GM19023 (cell line): Measurements from ENCODE around the gene MTM1.

ENCODE experiments used
- ATAC-seq: cut with Tn5 transposase; IDR thresholded peaks from one replicate; pipeline ENCODE4 v1.9.1; 2021; ENCODE audit warnings: mild to moderate bottlenecking, moderate library complexity; ENCODE audit not compliant: unreplicated experiment

The MTM1 gene

DNA sequence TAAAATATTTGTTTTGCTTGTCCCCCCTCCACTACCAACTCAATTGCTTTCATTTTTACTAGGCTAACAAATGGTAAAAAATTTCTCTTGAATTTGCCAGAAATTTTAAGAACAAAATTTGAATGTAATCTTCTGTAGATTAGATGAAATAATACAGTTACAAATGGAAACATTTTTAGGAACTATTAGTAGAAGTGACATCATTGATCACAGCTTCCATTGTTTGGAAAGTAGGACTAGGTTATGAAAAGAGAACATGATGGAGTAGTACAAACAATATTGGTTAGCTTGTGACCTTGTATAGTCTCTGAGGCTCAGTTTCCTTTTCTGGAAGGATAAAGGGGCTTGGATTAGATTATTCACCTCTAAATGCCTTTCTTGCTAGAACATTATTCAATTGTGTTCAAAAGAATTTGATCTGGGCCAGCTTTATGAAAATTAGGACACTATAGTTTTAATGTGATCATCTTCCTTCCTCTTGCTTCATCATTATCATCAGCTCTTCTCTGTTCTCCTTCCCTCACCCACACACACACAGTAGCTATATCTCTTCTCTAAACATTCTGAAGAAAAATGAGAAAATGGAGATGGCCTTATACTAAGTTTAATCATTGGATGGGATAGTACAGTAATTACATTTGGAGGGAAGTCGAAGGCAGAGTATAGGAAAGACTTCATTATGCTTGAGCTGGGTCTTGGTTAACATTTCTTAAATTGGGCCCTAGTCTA is 134.7 kb downstream of the MTM1 start:
- no peak for ATAC-seq

GRCh38 chrX:150703695-150703974 is 135.2 kb downstream of the MTM1 start:
- no peak for ATAC-seq

DNA sequence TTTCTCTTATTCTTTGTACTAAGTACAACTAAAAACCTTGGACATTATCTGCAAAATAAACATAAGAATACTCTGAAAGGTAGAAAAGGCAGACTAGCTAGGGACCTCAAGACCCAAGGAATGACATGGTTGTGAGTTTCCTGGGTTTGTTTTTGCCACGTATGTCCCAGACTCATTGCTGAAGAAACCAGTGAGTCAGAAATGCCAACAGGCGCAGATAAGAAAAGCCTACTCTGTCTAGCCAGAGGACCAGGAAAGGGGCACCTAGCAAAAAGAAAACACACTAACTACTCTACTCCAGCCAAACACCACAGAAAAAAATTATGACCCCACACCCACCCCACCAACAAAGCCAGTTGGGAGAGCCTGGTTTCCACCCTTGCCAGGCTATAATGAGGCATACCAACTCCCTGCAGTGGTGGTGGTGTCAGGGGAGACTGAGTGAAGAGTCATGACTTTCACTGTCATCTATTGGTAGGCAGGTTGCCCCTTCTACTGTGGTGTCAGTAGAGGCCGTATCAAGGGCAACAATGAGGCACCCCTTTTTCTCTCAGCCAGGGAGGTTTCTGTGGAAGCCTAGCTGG is 135.7 kb downstream of the MTM1 start:
- ATAC-seq: no peak

DNA sequence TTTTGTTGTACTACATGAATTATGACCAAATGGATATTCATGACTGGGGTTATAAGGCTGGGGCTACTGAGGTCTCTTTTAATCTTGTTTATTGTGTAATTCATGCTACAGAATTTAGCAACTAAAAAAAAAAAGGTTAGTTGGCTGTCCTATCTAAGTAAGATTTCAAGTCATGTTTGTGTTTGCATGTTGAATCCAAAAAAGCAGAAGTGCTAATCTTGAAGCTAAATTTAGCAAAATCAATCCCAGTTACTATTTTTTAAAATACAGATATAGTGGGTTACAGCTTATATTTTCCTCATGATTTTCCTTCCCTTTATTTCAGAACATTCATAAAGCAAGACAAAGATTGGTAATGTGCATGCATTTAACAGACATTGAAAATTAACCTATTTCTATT is 144.2 kb downstream of the MTM1 start:
- no peak for ATAC-seq

DNA sequence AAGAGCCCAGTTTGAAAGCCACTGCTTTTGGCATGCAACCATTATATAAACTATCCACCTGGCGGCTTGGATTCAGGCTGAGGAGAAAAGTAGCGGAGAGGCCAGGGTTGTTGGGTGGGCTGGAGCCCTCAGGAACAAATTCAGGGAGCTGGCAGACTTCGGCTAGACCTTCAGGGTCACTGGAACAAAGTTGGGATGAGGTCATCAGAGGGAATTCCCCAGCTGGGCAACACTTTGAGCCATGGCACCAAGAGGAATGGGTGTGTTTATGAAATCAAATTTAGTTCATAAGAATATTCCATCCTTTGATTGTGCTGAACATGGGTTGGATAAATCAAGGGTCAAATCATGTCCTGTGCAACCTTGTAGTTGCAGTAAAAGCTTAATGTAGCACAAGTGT is 146.8 kb downstream of the MTM1 start:
- no peak for ATAC-seq

GRCh38 chrX:150719621-150720020 is 151.2 kb downstream of the MTM1 start:
- ATAC-seq: no peak
